K562 (cell line): ENCODE data around the gene H3-3A. TPM values are rescaled to one million over a fixed set of nuclear protein-coding genes. Genes with fewer than 3 reads are reported as not detected.
A peak's percentile ranks its signal among the peaks of the same experiment; 100 is the strongest.

Experiments used
- ARID1B ChIP-seq: fragments of 450-650 bp; IDR thresholded peaks from 2 replicates; pipeline ENCODE4 v1.6.1; 2016; ENCODE audit warnings: antibody characterized with exemption, mild to moderate bottlenecking, inconsistent platforms
- CAMTA2 ChIP-seq: fragments of 250-450 bp; sonication (Bioruptor Pico); conservative IDR thresholded peaks from 2 replicates; pipeline ENCODE4 v1.5.1; 2022
- CREM ChIP-seq: IDR thresholded peaks from 2 replicates; pipeline ENCODE4 v1.6.1; 2014; ENCODE audit warnings: antibody characterized with exemption, low read depth
- DDX20 ChIP-seq: fragments of 450-650 bp; IDR thresholded peaks from 2 replicates; pipeline ENCODE4 v1.6.1; 2016; ENCODE audit warnings: missing genetic modification characterization, low read depth, mild to moderate bottlenecking, missing compliant biosample characterization, moderate library complexity
- DPF2 ChIP-seq: fragments of 450-650 bp; IDR thresholded peaks from 2 replicates; pipeline ENCODE4 v1.6.1; 2016
- ELK1 ChIP-seq: sonication (generic); formaldehyde crosslinking; IDR thresholded peaks from 2 replicates; pipeline ENCODE4 v1.8.1; 2022; ENCODE audit warnings: missing genetic modification reagents
- HMBOX1 ChIP-seq: sonication (generic); IDR thresholded peaks from 2 replicates; pipeline ENCODE4 v1.6.1; 2016
- KHSRP ChIP-seq: fragments of 450-650 bp; IDR thresholded peaks from 2 replicates; pipeline ENCODE4 v1.6.1; 2017
- RBM17 ChIP-seq: fragments of 200-400 bp; formaldehyde crosslinking; IDR thresholded peaks from 2 replicates; pipeline ENCODE4 v1.6.1; 2017; ENCODE audit warnings: low read depth, mild to moderate bottlenecking, low read length, borderline replicate concordance
- SRF ChIP-seq, 2 experiments: fragments of 250-450, 450-650 bp in 1 of 2; sonication (Bioruptor Pico) in 1 of 2; sonication (generic) in 1 of 2; formaldehyde crosslinking; IDR thresholded peaks; 2 replicates each; pipeline versions ENCODE4 v1.5.0 to v1.5.1; 2020 to 2022; ENCODE audit warnings: mild to moderate bottlenecking in 1 of 2, missing genetic modification reagents in 1 of 2
- TAF9B ChIP-seq: fragments of 450-650 bp; IDR thresholded peaks from 2 replicates; pipeline ENCODE4 v1.6.1; 2018; ENCODE audit warnings: mild to moderate bottlenecking; ENCODE audit not compliant: partially characterized antibody
- TBP ChIP-seq: optimal IDR thresholded peaks from 2 replicates; pipeline ENCODE3; 2011; ENCODE audit warnings: low read depth, low read length, improper control_type of control experiment
- ZBTB17 ChIP-seq: fragments of 450-650 bp; formaldehyde crosslinking; IDR thresholded peaks from 2 replicates; pipeline ENCODE4 v1.4.0; 2020; ENCODE audit warnings: mild to moderate bottlenecking
- ZNF282 ChIP-seq: sonication (generic); formaldehyde crosslinking; IDR thresholded peaks from 2 replicates; pipeline ENCODE4 v1.8.1; 2023; ENCODE audit warnings: missing genetic modification reagents
- ZNF316 ChIP-seq: fragments of 450-650 bp; IDR thresholded peaks from 2 replicates; pipeline ENCODE4 v1.6.1; 2016
- ZNF384 ChIP-seq: IDR thresholded peaks from 2 replicates; pipeline ENCODE4 v1.6.1; 2012; ENCODE audit warnings: low read depth, low read length, improper control_type of control experiment
- ZNF395 ChIP-seq: fragments of 200-800 bp; sonication (Bioruptor generic); IDR thresholded peaks from 2 replicates; pipeline ENCODE4 v1.6.1; 2017; ENCODE audit warnings: missing genetic modification characterization, missing compliant biosample characterization
- ZNF75A ChIP-seq: fragments of 450-650 bp; formaldehyde crosslinking; IDR thresholded peaks from 2 replicates; pipeline ENCODE4 v1.4.0; 2020; ENCODE audit warnings: mild to moderate bottlenecking
- ZNF79 ChIP-seq: fragments of 250-450 bp; sonication (Bioruptor Pico); IDR thresholded peaks from 2 replicates; pipeline ENCODE4 v1.4.0; 2020; ENCODE audit warnings: low read depth, mild to moderate bottlenecking, moderate library complexity
- polyA plus RNA-seq, 8 experiments: library from polyadenylated mRNA; depleted of rRNA in 4 of 8; stranded (reverse) in 5 of 8; unstranded in 3 of 8; fragments of >200 nt; fragmentation: Nextera tagmentation in 2 of 8; fragmentation: Illumina TruSeq in 1 of 8; extraction: Ambion mirVana in 2 of 8; extraction: Trizol in 1 of 8; gene quantifications; 2 replicates each; pipeline versions ENCODE4 v1.2.1 to v1.2.3, GENCODE V29; 2011 to 2014; ENCODE audit warnings: inconsistent platforms in 1 of 8, missing spikeins in 1 of 8
- total RNA-seq, 7 experiments: library from RNA; depleted of rRNA in 6 of 7; stranded (reverse); fragments of >200 nt in 6 of 7; fragmentation: Illumina TruSeq in 2 of 7; extraction: Trizol in 2 of 7; gene quantifications; 2 replicates each; pipeline versions ENCODE4 v1.2.1 to v1.2.3, GENCODE V29; 2011 to 2021; ENCODE audit warnings: low replicate concordance in 1 of 7
- TF ChIP-seq, protein P1 (sequence below), 3 experiments: fragments of 200-800 bp in 1 of 3; fragments of 250-450 bp in 1 of 3; fragments of 450-650 bp in 1 of 3; sonication (Bioruptor Pico) in 1 of 3; sonication (Bioruptor generic) in 1 of 3; formaldehyde crosslinking in 1 of 3; IDR thresholded peaks; 2 replicates each; pipeline versions ENCODE4 v1.6.1 to v1.8.0; 2016 to 2022; ENCODE audit warnings: mild to moderate bottlenecking in 2 of 3, missing genetic modification characterization in 2 of 3, missing compliant biosample characterization in 1 of 3, moderate library complexity in 1 of 3

Gene H3-3A
- total and polyA plus RNA-seq, 9 of the 15 experiments (the other 6 are each of a cell fraction or from before 2014, with no cell fraction given): 426 to 1,083 (median 591) TPM

- TF ChIP-seq, protein P1, sequence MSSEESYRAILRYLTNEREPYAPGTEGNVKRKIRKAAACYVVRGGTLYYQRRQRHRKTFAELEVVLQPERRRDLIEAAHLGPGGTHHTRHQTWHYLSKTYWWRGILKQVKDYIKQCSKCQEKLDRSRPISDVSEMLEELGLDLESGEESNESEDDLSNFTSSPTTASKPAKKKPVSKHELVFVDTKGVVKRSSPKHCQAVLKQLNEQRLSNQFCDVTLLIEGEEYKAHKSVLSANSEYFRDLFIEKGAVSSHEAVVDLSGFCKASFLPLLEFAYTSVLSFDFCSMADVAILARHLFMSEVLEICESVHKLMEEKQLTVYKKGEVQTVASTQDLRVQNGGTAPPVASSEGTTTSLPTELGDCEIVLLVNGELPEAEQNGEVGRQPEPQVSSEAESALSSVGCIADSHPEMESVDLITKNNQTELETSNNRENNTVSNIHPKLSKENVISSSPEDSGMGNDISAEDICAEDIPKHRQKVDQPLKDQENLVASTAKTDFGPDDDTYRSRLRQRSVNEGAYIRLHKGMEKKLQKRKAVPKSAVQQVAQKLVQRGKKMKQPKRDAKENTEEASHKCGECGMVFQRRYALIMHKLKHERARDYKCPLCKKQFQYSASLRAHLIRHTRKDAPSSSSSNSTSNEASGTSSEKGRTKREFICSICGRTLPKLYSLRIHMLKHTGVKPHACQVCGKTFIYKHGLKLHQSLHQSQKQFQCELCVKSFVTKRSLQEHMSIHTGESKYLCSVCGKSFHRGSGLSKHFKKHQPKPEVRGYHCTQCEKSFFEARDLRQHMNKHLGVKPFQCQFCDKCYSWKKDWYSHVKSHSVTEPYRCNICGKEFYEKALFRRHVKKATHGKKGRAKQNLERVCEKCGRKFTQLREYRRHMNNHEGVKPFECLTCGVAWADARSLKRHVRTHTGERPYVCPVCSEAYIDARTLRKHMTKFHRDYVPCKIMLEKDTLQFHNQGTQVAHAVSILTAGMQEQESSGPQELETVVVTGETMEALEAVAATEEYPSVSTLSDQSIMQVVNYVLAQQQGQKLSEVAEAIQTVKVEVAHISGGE (CRISPR knock-in tag; IDR thresholded peaks at IDR 0.05): no peak
- TF ChIP-seq ZNF316: peak; percentile 60
- peak; percentile 17 for TF ChIP-seq TBP
- peak; percentile 21; the same call in 1 of the 2 replicates for TF ChIP-seq DPF2
- TF ChIP-seq ZBTB17: no peak
- TF ChIP-seq TAF9B: no peak
- no peak for TF ChIP-seq ZNF282 (CRISPR knock-in tag)
- no peak for TF ChIP-seq RBM17
- TF ChIP-seq CAMTA2 (CRISPR knock-in tag): no peak
- TF ChIP-seq ZNF395 (CRISPR knock-in tag): no peak
- TF ChIP-seq ZNF75A (CRISPR knock-in tag): no peak
- TF ChIP-seq DDX20 (tag): no peak
- TF ChIP-seq ZNF79 (CRISPR knock-in tag): no peak
- TF ChIP-seq ZNF384: 0 out of 2 replicates have a peak, but pooled peaks have one; percentile 5
- no peak for TF ChIP-seq KHSRP
- TF ChIP-seq ELK1 (CRISPR knock-in tag): no peak
- TF ChIP-seq SRF (CRISPR knock-in tag; IDR thresholded peaks at IDR 0.05): no peak
- TF ChIP-seq HMBOX1: 0 out of 2 replicates have a peak, but pooled peaks have one; percentile 32
- peak; percentile 57; the same call in 1 of the 2 replicates for TF ChIP-seq CREM
- peak; percentile 48 for TF ChIP-seq ARID1B
Observed at GRCh38 chr1:226034482-226034881, 28.0 kb upstream of the H3-3A start (continued).
